Measurements from ENCODE around the gene C1QTNF9.

The C1QTNF9 gene

DNA sequence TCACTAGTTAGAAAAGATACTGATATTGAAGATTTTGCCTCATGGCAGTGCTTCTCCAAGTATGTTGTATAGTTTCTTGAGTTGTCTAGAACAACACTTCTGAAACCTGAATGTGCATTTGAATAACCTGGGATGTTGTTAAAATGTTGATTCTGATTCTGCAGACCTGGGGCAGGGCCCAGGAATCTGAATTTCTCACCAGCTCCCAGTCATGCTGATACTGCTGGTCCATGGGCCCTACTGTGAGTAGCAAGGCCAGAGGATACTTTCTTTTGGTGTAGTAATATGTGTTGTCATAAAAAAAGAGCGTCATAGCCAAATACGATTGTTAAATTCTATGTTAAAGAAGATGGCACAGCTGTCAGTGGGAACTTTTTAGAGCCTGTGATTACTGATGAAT is 41.6 kb upstream of the C1QTNF9 start:
- TF ChIP-seq, protein P1, sequence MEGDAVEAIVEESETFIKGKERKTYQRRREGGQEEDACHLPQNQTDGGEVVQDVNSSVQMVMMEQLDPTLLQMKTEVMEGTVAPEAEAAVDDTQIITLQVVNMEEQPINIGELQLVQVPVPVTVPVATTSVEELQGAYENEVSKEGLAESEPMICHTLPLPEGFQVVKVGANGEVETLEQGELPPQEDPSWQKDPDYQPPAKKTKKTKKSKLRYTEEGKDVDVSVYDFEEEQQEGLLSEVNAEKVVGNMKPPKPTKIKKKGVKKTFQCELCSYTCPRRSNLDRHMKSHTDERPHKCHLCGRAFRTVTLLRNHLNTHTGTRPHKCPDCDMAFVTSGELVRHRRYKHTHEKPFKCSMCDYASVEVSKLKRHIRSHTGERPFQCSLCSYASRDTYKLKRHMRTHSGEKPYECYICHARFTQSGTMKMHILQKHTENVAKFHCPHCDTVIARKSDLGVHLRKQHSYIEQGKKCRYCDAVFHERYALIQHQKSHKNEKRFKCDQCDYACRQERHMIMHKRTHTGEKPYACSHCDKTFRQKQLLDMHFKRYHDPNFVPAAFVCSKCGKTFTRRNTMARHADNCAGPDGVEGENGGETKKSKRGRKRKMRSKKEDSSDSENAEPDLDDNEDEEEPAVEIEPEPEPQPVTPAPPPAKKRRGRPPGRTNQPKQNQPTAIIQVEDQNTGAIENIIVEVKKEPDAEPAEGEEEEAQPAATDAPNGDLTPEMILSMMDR (IDR thresholded peaks at IDR 0.05; ENCODE audit: low read depth, low read length) = no peak
- no peak overlapping the region for H3K27ac ChIP-seq
- H3K9me3 ChIP-seq (ENCODE audit: severe bottlenecking) = no peaks in the 10 kb centered on the region
- H3K27me3 ChIP-seq (ENCODE audit: insufficient read depth, low read depth, severe bottlenecking) = no peaks in the 10 kb centered on the region
- DNase-seq = no peak
- H3K36me3 ChIP-seq = no peaks in the 10 kb centered on the region
- no peak overlapping the region for H3K4me3 ChIP-seq (ENCODE audit: low read depth, low read length)

DNA sequence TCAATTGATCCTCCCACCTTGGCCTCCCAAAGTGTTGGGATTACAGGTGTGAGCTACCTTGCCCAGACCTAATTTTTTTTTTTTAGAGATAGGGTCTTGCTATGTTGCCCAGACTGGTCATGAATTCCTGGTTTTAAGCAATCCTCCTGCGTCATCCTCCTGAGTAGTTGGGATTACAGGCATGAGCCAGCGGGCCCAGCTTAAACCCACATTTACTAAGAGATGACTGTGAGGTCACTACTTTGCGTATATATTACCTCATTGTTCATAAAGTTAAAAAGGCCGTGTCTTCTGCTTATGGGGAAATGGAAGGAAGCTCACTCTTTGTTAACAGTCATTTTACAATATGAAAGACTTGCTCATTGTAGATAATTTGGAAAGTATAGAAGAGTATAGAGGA is 39.6 kb upstream of the C1QTNF9 start:
- Histone ChIP-seq H3K36me3 (no peaks in the 10 kb centered on the region), H3K4me3 (ENCODE audit: low read depth, low read length) (no peak overlapping the region), H3K27ac (no peak overlapping the region), H3K27me3 (ENCODE audit: insufficient read depth, low read depth, severe bottlenecking) (no peaks in the 10 kb centered on the region), H3K9me3 (ENCODE audit: severe bottlenecking) (no peaks in the 10 kb centered on the region)
- no peak for DNase-seq
- TF ChIP-seq, protein P1 (IDR thresholded peaks at IDR 0.05; ENCODE audit: low read depth, low read length) = no peak

DNA sequence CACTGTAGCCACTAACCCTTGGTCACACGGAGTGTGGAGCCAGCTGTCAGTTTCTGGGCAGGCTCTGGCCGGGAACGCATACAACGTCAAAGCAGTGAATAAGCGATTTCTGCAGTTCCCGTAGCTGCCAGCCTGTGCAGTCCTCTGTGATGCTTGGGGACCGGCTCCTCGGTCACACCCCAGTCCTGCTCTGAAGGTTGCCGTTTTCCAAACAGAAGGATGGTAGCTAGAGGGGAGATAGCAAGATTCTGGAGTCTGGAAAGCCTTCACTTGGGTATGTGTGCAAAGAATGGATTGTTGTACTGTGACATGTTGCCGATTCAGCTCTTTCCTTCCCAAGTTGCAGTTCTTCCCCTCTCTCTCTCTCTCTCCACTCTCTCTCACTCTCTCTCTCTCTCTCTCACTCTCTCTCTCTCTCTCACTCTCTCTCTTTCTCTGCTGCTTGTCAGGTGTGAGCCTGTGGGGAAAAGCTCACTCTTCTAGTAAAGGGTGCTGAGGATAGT is 38.7 kb upstream of the C1QTNF9 start:
- no peak for DNase-seq
- Histone ChIP-seq H3K36me3 (no peaks in the 10 kb centered on the region), H3K27me3 (ENCODE audit: insufficient read depth, low read depth, severe bottlenecking) (no peaks in the 10 kb centered on the region), H3K4me3 (ENCODE audit: low read depth, low read length) (no peak overlapping the region), H3K27ac (no peak overlapping the region), H3K9me3 (ENCODE audit: severe bottlenecking) (no peaks in the 10 kb centered on the region)
- TF ChIP-seq, protein P1 (IDR thresholded peaks at IDR 0.05; ENCODE audit: low read depth, low read length) = no peak

DNA sequence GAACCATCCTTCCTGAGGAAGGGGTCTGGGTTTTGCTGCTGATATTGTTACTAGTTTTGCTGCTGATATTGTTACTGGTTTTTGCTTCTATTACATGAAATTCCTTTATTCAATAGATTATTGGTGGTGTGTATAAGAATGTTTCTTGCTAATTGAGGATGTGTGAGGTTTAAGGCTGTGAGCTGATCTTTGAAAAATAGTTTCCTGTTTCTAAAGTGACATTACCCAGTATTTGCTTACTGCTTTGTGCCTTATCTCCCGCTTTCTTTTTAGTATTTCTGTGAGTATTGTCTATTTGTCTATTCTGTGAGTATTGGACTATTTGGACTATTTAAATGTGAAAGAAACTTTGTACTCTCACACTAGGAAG is 38.2 kb upstream of the C1QTNF9 start:
- TF ChIP-seq, protein P1 (IDR thresholded peaks at IDR 0.05; ENCODE audit: low read depth, low read length) = no peak
- Histone ChIP-seq H3K4me3 (ENCODE audit: low read depth, low read length) (no peak overlapping the region), H3K27me3 (ENCODE audit: insufficient read depth, low read depth, severe bottlenecking) (no peaks in the 10 kb centered on the region), H3K9me3 (ENCODE audit: severe bottlenecking) (no peaks in the 10 kb centered on the region), H3K36me3 (no peaks in the 10 kb centered on the region), H3K27ac (no peak overlapping the region)
- DNase-seq = no peak

DNA sequence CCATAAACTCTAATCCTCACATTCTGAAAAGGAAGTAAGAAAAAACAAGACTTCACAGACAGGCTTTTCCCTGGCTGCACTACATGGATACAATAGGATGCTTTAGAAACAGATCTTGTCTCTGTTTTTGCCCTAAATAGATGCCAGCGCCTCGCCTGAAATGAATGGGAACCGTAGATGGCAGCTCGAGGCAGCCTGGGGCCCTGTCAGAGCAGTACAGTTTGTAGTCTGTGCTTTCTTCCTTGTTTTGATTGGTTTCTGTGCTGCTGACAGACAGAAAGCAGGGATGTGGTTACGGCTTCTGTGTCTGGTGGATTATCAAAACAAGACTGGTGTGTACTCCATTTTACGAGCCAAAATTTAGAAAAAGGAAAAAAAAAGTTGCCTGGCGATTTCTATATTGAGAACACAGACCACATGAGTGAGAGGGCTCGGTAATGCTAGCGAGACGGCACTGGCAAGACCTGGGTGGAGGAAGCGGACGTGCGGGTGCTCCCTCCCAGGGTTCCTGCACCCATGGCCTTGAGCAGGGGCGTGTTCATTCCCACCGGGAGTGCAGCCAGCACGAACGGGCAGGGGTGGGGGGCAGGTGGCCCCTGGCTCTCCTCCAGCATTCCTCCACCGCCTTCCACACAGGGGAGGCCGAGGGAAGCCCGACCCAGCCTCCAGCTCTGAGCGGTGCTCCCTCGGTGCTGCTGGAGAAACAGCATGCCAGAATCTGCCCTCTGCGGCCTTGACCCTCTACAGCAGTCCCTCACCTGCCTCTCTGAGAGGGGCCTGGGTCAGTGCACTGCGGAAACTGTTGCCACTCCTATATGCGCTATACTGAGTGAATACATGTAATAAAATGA is 37.6 kb upstream of the C1QTNF9 start:
- TF ChIP-seq, protein P1 (IDR thresholded peaks at IDR 0.05; ENCODE audit: low read depth, low read length) = no peak
- Histone ChIP-seq H3K36me3 (no peaks in the 10 kb centered on the region), H3K9me3 (ENCODE audit: severe bottlenecking) (no peaks in the 10 kb centered on the region), H3K27ac (no peak overlapping the region), H3K27me3 (ENCODE audit: insufficient read depth, low read depth, severe bottlenecking) (no peaks in the 10 kb centered on the region), H3K4me3 (ENCODE audit: low read depth, low read length) (no peak overlapping the region)
- no peak for DNase-seq

Data from WERI-Rb-1 (cell line).